GM18907 (cell line): ENCODE data around the gene RNF121.

ENCODE experiments used
- ATAC-seq: cut with Tn5 transposase; IDR thresholded peaks from one replicate; pipeline ENCODE4 v1.9.1; 2021; ENCODE audit warnings: mild to moderate bottlenecking, moderate library complexity; ENCODE audit not compliant: unreplicated experiment

The RNF121 gene

DNA sequence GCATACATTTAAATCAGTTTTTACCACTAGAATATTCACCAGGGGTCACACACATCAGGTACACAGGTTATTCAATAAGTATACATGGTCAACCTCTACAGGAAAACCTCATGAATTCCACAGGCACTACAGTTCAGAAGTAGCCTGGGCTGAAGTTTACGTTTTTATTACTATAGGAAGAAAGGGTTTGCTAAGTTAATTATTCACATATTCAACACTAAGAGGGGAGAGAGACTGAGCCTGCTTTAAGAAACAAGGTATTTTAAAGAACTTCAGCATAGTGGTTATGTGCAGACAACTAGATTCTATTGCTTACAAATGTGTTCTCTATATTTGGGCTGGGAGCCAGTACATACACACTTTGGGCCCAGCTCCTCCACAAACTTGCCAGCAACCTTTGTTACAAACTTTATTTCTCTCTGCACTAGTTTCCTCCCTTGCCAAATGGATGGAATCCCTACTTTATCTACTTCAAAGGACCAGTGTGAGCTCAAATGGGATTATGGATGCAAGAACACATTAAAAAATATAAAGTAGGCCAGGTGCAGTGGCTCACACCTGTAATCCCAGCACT, 101.7 kb downstream of the RNF121 start:
- ATAC-seq: no peak

DNA sequence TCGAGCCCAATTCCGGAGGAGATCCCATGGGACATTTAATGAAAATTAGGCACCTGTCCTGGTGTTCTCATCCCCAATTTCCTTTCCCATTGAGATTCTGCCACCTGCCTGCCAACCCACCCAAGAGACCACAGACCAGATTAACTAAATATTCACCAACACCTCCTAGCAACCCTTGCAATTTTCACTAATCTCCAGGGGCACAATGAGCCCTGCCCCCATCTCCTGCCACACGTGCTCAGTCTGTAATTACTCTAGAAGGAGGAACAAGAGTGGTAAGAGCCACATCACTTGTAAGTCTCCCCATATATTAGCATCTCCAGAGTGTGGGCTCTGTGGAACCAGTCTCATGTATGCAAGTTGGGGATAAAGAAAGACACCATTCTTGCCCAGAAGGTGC, 107.8 kb downstream of the RNF121 start:
- ATAC-seq: no peak

DNA sequence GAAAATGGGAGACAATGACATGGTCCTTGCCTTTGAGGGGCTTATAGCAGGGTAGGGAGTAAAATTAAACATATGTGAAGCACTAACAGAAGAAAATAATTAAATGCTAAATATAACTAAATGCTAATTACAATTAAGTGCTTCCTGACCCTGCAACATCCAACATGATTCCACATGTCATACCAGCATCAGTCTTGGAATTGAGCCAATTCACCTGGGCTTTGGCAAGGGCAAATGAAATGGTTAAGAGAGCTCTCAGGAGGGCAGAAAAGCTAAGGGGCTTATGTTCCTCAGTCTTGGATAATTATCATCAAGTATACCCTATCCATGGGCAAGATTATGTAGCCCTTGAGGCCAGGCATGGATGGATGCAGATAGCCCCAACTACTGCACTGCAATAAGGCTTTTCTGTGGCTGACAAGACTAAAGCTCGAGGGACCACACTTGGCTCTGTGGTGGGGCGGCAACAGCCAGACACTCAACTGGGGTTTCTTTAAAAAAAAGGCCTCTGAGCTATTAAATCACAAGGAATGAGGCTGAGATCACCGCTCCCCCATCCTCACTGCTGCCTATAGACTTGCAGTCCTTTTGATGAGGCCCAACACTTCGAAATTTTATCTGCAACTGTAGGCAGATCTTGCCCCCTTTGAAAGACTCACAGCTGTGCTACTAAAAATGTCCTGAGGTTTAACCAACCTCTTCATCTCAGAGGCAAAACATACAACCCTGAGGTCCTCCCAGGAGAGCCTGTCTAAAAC, 108.9 kb downstream of the RNF121 start:
- no peak for ATAC-seq

DNA sequence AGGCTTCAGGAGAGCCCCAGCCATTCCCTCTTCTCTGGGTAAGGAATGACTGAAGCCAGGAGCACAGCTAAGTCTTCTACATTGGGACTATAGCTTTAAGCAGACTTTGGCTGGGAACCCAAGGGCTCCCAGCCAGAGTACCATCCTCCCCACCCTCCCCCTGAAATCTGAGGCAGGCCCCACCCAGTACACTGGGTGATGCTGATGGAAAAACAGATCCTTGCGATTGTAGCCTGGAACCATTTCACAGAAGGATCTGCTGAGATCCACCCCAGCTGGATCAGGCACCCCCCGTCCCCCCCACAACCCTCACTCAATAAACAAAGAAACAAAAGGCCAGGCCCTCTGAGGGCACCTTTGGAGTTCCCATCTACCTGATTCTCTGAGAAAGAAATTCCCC, 109.6 kb downstream of the RNF121 start:
- ATAC-seq: no peak

DNA sequence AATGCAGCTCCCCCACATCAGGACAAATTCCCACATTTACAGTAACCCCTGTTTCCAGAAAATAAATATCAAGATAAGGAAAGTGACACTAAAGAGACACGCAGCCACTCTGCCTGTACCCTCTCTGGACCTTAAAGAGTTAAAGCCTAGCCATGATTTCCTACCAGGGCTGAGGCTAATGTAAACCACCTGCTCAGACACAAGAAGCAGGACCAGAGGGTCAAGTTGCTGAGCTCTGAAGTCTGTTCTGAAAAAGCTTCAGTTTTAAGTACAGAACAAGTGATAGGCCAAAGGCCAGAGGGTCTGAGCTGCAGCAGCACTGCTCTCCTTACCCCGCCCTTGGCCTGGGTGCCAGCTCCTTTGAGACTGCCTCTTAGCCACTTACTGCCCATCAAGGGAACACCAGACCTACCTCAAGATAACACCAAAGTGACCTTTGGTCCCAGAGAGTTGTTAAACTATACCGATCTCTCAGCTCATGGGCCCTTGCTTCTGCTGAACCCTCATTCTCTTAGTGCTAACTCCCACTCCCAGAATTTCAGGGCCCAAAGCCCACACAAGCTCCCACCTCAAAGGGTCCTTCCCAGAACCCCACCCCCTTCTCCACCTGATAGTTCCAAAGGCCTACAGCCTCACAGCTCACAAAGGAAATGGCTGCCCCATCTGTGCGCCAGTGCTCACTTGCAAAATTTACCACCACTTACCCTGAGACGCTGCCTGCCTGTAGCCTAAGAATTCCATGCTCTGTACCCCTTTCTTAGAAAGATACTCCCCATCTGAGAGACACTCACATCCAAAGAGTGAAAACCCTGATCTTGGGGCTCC, 110.4 kb downstream of the RNF121 start:
- no peak for ATAC-seq

DNA sequence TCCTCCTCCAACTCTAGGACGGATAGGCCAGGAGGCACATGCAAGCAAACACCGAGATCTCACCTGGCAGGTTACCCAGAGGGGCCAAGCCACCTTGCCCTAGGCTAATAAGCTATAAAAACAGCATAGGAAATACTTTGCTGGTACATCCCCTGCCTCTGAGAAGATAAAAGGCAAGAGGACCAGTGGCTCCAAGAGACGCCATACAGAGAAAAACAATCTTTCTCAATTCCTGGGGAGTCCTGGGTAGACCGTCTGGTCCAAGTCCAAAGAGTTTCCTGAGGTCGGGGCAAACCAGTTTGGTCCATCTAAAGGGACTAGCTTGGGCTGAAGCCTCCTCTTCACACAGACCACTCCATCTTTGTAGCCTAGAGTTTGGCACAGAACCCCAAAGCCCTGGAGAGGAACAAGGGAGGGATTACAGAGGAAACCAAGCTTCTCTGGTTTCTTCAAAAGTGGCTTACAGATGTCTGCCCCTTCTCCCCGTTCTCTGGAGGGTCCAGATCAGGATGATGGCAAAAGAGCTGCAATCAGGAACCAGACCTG, 111.1 kb downstream of the RNF121 start:
- ATAC-seq: no peak

DNA sequence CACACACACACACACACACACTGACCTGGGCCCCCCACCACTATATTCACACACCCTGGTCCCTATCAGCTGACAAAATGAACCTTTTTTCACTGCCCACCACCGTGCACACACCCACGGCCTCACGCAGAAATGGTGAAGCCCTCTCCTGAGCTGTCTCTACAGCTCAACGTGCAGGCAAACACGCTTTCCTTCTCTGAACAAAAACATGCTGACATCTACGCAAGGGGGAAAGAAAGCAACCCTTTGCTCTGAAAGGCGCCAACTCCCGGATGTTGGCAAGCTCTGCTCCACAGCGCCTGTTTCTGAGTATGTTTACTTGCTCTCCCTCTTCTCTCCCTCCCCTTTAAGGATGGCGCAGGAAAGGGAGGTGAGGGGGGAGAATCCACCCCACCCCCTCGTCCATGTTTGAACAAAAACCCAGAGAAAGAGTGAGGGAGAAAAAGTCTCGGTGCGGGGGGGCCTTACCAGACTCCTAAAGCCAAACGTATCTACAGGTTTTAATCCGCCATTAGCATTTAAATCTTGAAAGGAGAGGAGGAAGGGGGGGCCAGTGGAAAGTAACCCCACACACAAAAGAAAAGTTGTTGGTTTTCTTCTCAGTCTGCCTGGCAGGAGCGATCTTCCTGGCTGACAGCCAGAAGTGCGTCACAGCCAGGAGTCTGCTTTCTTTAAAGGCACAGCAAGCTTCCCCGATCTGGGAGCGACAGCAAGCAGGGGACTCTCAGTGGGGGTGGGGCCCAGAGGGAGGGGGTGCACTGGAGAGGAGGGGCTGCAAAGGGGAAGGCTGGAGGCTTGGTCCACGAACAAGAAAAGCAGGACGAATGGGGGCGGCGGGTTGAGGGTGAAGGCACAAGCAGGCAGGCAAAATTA, 111.9 kb downstream of the RNF121 start:
- ATAC-seq: no peak

DNA sequence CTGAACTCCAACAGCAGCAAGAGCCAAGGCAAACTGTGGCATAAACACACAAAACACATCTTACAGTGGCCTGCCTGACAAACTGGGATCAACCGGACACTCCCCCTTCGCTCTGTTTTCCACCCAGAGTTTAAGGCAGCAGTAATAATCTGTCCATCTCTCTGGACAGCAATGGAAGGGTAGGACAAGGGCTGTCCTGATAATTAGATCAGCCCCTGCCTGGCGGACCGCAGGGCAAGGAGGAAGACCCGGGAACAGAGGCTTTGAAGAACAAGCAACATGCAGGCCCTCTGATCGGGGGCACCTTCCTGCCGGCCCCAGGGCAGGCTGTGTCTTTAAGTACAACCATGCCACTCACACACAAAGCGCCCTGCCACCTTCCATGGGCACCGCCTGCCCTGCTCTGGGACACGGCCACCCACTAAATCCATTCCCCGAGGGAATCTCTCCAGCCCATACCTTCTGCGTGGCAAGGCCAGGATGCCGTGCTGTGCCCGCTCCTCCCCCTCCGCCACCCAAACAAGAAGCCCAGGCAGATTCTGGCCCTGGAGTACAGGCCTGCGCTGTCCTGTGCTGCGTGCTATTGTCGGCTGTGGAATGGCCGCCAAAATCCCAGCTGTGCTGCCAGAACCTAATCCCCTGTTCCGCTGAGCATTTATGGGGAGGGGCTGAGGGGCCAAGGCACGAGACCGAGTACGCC, 112.7 kb downstream of the RNF121 start:
- ATAC-seq: peak; percentile 51

DNA sequence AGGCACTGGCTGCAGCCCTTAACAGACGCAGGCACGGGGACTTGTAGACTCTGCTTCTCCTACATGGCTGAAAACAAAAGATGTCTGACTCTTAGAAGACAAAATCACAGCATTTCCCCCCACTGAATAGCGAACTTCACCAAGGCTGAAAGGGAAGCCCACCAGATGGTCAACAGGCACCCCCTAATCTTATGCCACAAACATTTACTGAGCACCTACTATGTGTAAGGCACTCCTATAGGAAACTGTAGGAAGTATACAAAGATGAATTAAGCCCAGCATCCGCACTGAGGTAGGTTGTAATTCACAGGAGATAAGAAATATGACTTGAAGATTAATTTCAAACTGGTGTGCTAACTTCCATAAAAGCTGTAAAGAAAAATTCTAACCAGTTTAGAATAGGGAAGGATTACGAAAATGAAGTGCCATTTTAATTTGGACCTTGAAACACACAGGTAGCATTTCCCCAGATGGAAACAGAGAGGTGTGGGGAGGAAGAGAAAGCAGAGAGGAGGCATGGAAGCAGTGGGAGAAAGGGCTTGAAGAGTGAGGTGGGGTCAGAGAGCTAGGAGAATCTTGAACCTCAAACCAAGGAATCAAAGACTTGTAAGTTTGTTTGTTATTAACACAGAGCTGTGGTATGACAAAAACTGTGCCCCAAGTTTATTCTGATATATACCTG, 113.4 kb downstream of the RNF121 start:
- peak; percentile 9 for ATAC-seq

DNA sequence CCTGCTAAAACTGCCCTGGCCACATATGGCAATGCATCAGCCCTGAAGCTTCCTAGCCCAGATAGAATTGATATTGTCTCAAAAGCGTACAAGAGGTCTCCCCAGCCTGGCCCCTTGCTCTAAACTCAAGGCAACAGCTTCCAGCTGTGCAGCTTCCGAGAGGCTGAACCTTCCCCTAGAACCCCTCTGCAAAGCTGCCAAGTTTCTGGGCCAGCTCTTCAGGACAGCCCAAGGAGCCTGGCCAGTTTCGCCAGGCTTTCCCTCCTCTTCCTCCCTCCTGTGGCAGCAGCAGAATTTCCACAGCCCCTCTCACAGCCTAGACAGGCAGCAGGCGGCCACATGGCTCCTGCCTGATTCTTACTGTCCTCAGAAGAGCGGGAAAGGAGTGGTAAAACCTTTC, 117.0 kb downstream of the RNF121 start:
- ATAC-seq: no peak
